IMR-90 (cell line): ENCODE measurements around the gene PPIL6. TPM values are rescaled to one million over a fixed set of nuclear protein-coding genes. Genes with fewer than 3 reads are reported as not detected.

Source experiments
- ATAC-seq: fragments of 200-7000 bp; cut with Tn5 transposase; 2 replicates; pipeline ENCODE4 v1.9.1; 2020; ENCODE audit warnings: low read depth, mild to moderate bottlenecking, moderate library complexity
- BruUV-seq: library from RNA; stranded (reverse); fragments of 400-500 nt; replicated peaks from 2 replicates; lab custom pipeline; 2021; lab: Mats Ljungman, UMichigan
- CTCF ChIA-PET: fragments of 300-600 bp; formaldehyde crosslinking; extraction: SDS; loops from one replicate; lab custom pipeline; 2021; ENCODE audit warnings: antibody characterized with exemption; lab: Yijun Ruan, JAX
- POLR2A ChIA-PET: fragments of 300-600 bp; sonication (Branson Sonifier 250); formaldehyde crosslinking; loops from one replicate; lab custom pipeline; 2022; ENCODE audit warnings: antibody characterized with exemption; ENCODE audit not compliant: unreplicated experiment; lab: Charles Lee
- DNase-seq: peaks from one replicate; pipeline ENCODE4 v3.0.0; 2013
- H2AFZ ChIP-seq: replicated peaks from 2 replicates; pipeline ENCODE3; 2013; ENCODE audit warnings: low read length, mild to moderate bottlenecking; ENCODE audit not compliant: poor library complexity
- H2AK5ac ChIP-seq: 2 replicates; pipeline ENCODE4 v1.6.1; 2013; ENCODE audit warnings: low read depth, low read length, inconsistent platforms
- H2AK9ac ChIP-seq: replicated peaks from 2 replicates; pipeline ENCODE3; 2013; ENCODE audit warnings: mild to moderate bottlenecking, low read depth, low read length, moderate library complexity; ENCODE audit not compliant: poor library complexity
- H2BK120ac ChIP-seq: 2 replicates; pipeline ENCODE4 v1.6.1; 2013; ENCODE audit warnings: low read depth, low read length, inconsistent platforms
- H2BK15ac ChIP-seq: 3 replicates; pipeline ENCODE4 v1.6.1; 2013; ENCODE audit warnings: low read depth, low read length, inconsistent platforms
- H2BK20ac ChIP-seq: 2 replicates; pipeline ENCODE4 v1.6.1; 2013; ENCODE audit warnings: low read depth, mild to moderate bottlenecking, inconsistent platforms, low read length, moderate library complexity
- H2BK5ac ChIP-seq: 2 replicates; pipeline ENCODE4 v1.6.1; 2013; ENCODE audit warnings: mild to moderate bottlenecking, low read depth, low read length, inconsistent platforms; ENCODE audit not compliant: poor library complexity, severe bottlenecking
- H3K14ac ChIP-seq: replicated peaks from 2 replicates; pipeline ENCODE4 v1.6.1; 2013; ENCODE audit warnings: low read depth, low read length, inconsistent platforms
- H3K18ac ChIP-seq: 2 replicates; pipeline ENCODE4 v1.6.1; 2013; ENCODE audit warnings: low read depth, low read length, control low read depth
- H3K23ac ChIP-seq: 2 replicates; pipeline ENCODE4 v1.6.1; 2013; ENCODE audit warnings: low read depth, low read length, inconsistent platforms
- H3K27ac ChIP-seq: 2 replicates; pipeline ENCODE4 v1.5.1; 2013; ENCODE audit warnings: mild to moderate bottlenecking, control low read depth, low read length; ENCODE audit not compliant: insufficient read depth
- H3K27me3 ChIP-seq: 2 replicates; pipeline ENCODE4 v1.6.1; 2013; ENCODE audit warnings: low read length; ENCODE audit not compliant: control insufficient read depth, insufficient read depth
- H3K36me3 ChIP-seq: 2 replicates; pipeline ENCODE4 v1.6.1; 2013; ENCODE audit warnings: low read length, mixed read lengths; ENCODE audit not compliant: control insufficient read depth, insufficient read depth
- H3K4ac ChIP-seq: 2 replicates; pipeline ENCODE4 v1.6.1; 2013; ENCODE audit warnings: low read depth, low read length, inconsistent platforms
- H3K4me1 ChIP-seq: 2 replicates; pipeline ENCODE4 v1.6.1; 2013; ENCODE audit warnings: low read length, mixed read lengths; ENCODE audit not compliant: control insufficient read depth, insufficient read depth
- H3K4me2 ChIP-seq: 2 replicates; pipeline ENCODE4 v1.6.1; 2013; ENCODE audit warnings: low read depth, mild to moderate bottlenecking, control low read depth, low read length, moderate library complexity
- H3K4me3 ChIP-seq: 2 replicates; pipeline ENCODE4 v1.5.1; 2013; ENCODE audit warnings: low read depth, mild to moderate bottlenecking, control low read depth, low read length, moderate library complexity; ENCODE audit not compliant: insufficient read depth
- H3K56ac ChIP-seq: 2 replicates; pipeline ENCODE4 v1.6.1; 2013; ENCODE audit warnings: low read length, inconsistent platforms; ENCODE audit not compliant: insufficient read depth; ENCODE audit errors: extremely low read depth
- H3K79me1 ChIP-seq, 2 experiments: 2 replicates each; pipeline ENCODE4 v1.6.1; 2013; ENCODE audit warnings: low read length in 2 of 2, inconsistent platforms in 1 of 2, low read depth in 1 of 2
- H3K9ac ChIP-seq: 2 replicates; pipeline ENCODE4 v1.6.1; 2013; ENCODE audit warnings: low read depth, low read length, control low read depth
- H3K9me1 ChIP-seq: 2 replicates; pipeline ENCODE4 v1.6.1; 2013; ENCODE audit warnings: low read length, inconsistent platforms; ENCODE audit not compliant: insufficient read depth
- H3K9me3 ChIP-seq: 2 replicates; pipeline ENCODE4 v1.6.1; 2013; ENCODE audit warnings: low read length; ENCODE audit not compliant: control insufficient read depth, insufficient read depth
- H4K20me1 ChIP-seq: 2 replicates; pipeline ENCODE4 v1.6.1; 2013; ENCODE audit warnings: low read length, inconsistent platforms; ENCODE audit not compliant: insufficient read depth
- H4K5ac ChIP-seq: 2 replicates; pipeline ENCODE4 v1.6.1; 2013; ENCODE audit warnings: mild to moderate bottlenecking, low read depth, low read length, control low read depth
- H4K8ac ChIP-seq, 2 experiments: 2 replicates each; pipeline ENCODE4 v1.6.1; 2013; ENCODE audit warnings: low read depth in 2 of 2, low read length in 2 of 2, control low read depth in 1 of 2, inconsistent platforms in 1 of 2
- H4K91ac ChIP-seq: 2 replicates; pipeline ENCODE4 v1.6.1; 2013; ENCODE audit warnings: low read depth, low read length, inconsistent platforms; ENCODE audit not compliant: insufficient read depth
- BHLHE40 ChIP-seq: fragments of 150-350 bp; IDR thresholded peaks from 2 replicates; pipeline ENCODE4 v1.6.1; 2016; ENCODE audit warnings: mild to moderate bottlenecking, low read depth, low read length
- CEBPB ChIP-seq: IDR thresholded peaks from 2 replicates; pipeline ENCODE4 v1.6.1; 2012; ENCODE audit warnings: low read depth, low read length, improper control_type of control experiment
- CHD1 ChIP-seq: IDR thresholded peaks from 2 replicates; pipeline ENCODE4 v1.6.1; 2012; ENCODE audit warnings: low read depth, low read length, improper control_type of control experiment
- ELK1 ChIP-seq: fragments of 150-350 bp; IDR thresholded peaks from 2 replicates; pipeline ENCODE4 v1.6.1; 2016; ENCODE audit warnings: low read depth, mild to moderate bottlenecking, low read length, moderate library complexity, borderline replicate concordance
- MAFK ChIP-seq: IDR thresholded peaks from 2 replicates; pipeline ENCODE4 v1.6.1; 2012; ENCODE audit warnings: low read depth, low read length, improper control_type of control experiment
- MXI1 ChIP-seq: IDR thresholded peaks from 2 replicates; pipeline ENCODE4 v1.6.1; 2012; ENCODE audit warnings: low read depth, mild to moderate bottlenecking, low read length, moderate library complexity, borderline replicate concordance
- NFE2L2 ChIP-seq: fragments of 150-350 bp; IDR thresholded peaks from 2 replicates; pipeline ENCODE4 v1.6.1; 2016; ENCODE audit warnings: low read depth, mild to moderate bottlenecking, low read length
- POLR2A ChIP-seq: IDR thresholded peaks from 2 replicates; pipeline ENCODE4 v1.6.1; 2012; ENCODE audit warnings: mild to moderate bottlenecking, low read depth, low read length
- WGBS, 2 experiments: methylation state at CpG; one replicate each; pipeline versions ENCODE4 v1.1.5 to v1.1.7; 2013; ENCODE audit warnings: missing lambda C conversion rate in 2 of 2; ENCODE audit not compliant: insufficient read length in 1 of 2; ENCODE audit errors: extremely low coverage in 2 of 2; 5-methylcytosine and 5-hydroxymethylcytosine counted together
- dilution Hi-C: fragments of 300-500 bp; cut with HindIII; formaldehyde crosslinking; loops from one replicate; pipeline ENCODE4 v1.14.3; 2018; ENCODE audit warnings: low sequenced_read_pairs; ENCODE audit not compliant: unreplicated experiment
- in situ Hi-C: fragments of 300-500 bp; cut with MboI; formaldehyde crosslinking; loops from 3 replicates; pipeline ENCODE4 v1.14.3; 2019; ENCODE audit warnings: low sequenced_read_pairs, inconsistent platforms, mixed read lengths
- intact Hi-C: fragments of 100-400 bp; cut with micrococcal nuclease; formaldehyde crosslinking; loops from 2 replicates; pipeline ENCODE4 v1.10.0; 2022
- polyA plus RNA-seq, 3 experiments: library from polyadenylated mRNA; depleted of rRNA; stranded (reverse); fragments of >200 nt; gene quantifications; 2 replicates each; pipeline ENCODE4 v1.2.3, GENCODE V29; 2012; ENCODE audit warnings: low replicate concordance in 1 of 3
- total RNA-seq: library from RNA; depleted of rRNA; stranded (reverse); fragments of >200 nt; gene quantifications from 2 replicates; pipeline ENCODE4 v1.2.3, GENCODE V29; 2012

PPIL6 gene
- total and polyA plus RNA-seq, 2 of the 4 experiments (the other 2 are of a cell fraction): 0.15 to 0.18 TPM

- intact Hi-C loops: no loop called here
- peaks cover 44% of the 10 kb centered on the region for H3K36me3 ChIP-seq
- no TSS peak for BruUV-seq
Measured at GRCh38 chr6:109467696-109468095, 27.3 kb upstream of the PPIL6 start.

More at GRCh38 chr6:109467696-109468095, 27.3 kb upstream of the PPIL6 start:
- Histone ChIP-seq H4K8ac (no peak overlapping the region), H3K4ac (no peak overlapping the region), H3K27me3 (no peaks in the 10 kb centered on the region), H4K91ac (no peak overlapping the region), H3K14ac (no peak overlapping the region), H2AFZ (no peak overlapping the region), H4K20me1 (no peaks in the 10 kb centered on the region; the same call in 1 of the 2 replicates), H3K27ac (no peak overlapping the region), H3K9me3 (no peaks in the 10 kb centered on the region), H4K5ac (no peak overlapping the region), H3K4me3 (no peak overlapping the region), H3K18ac (no peak overlapping the region), H2BK20ac (no peak overlapping the region), H3K23ac (no peak overlapping the region), H2BK15ac (no peak overlapping the region), H3K9ac (no peak overlapping the region), H2BK120ac (no peak overlapping the region), H3K56ac (no peak overlapping the region), H3K9me1 (peaks cover 8% of the 10 kb centered on the region), H2AK5ac (no peak overlapping the region), H3K4me2 (peak overlapping the region; percentile 57; the same call in 1 of the 2 replicates), H2BK5ac (peak overlapping the region; percentile 35), H3K79me1 (peaks cover 15 to 42% of the 10 kb centered on the region in 2 experiments; a peak in 3 of 4 replicates), H3K4me1 (peaks cover 5% of the 10 kb centered on the region), H2AK9ac (no peak overlapping the region)
- dilution Hi-C loops: no loop called here
- DNase-seq (peak; percentile 55), ATAC-seq (peak; percentile 62)
- in situ Hi-C loops: no loop called here
- WGBS, 2 experiments: 67 to 100% methylated on average over 1 to 2 of the region's 6 CpGs
- TF ChIP-seq CHD1 (no peak), MXI1 (no peak), NFE2L2 (no peak), POLR2A (no peak), BHLHE40 (no peak), ELK1 (no peak), MAFK (no peak), CEBPB (0 out of 2 replicates have a peak, but pooled peaks have one; percentile 27)
- CTCF ChIA-PET: no interaction called here
- POLR2A ChIA-PET: no interaction called here
